ENCODE measurements around the gene LRRC4C.

DNA sequence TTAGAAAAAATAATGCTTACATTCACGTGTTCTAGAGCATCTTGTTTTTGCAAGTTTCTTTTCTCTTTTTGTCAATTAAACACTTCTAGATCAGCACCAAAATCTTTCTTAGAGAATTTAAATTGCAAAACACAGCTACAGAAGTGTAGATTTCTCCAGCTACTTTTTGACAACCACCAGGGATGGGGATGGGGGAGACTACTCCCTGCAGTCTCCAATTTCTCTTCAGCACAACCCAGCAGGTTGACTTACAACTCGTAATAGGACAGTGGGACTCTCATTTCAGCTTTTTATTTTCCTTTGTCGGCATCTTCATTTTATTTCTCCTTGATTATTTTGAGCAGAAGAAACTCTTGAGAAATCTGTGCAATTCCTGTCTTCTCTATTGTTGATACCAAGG lies 441.2 kb downstream of the LRRC4C start:
- TF ChIP-seq, protein P1, sequence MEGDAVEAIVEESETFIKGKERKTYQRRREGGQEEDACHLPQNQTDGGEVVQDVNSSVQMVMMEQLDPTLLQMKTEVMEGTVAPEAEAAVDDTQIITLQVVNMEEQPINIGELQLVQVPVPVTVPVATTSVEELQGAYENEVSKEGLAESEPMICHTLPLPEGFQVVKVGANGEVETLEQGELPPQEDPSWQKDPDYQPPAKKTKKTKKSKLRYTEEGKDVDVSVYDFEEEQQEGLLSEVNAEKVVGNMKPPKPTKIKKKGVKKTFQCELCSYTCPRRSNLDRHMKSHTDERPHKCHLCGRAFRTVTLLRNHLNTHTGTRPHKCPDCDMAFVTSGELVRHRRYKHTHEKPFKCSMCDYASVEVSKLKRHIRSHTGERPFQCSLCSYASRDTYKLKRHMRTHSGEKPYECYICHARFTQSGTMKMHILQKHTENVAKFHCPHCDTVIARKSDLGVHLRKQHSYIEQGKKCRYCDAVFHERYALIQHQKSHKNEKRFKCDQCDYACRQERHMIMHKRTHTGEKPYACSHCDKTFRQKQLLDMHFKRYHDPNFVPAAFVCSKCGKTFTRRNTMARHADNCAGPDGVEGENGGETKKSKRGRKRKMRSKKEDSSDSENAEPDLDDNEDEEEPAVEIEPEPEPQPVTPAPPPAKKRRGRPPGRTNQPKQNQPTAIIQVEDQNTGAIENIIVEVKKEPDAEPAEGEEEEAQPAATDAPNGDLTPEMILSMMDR (IDR thresholded peaks at IDR 0.05), result no peak
- no peak for TF ChIP-seq EZH2 (IDR thresholded peaks at IDR 0.05)
- no peak for TF ChIP-seq EZH2phosphoT487 (IDR thresholded peaks at IDR 0.05)
